CD4-positive, alpha-beta T cell treated with Interleukin-4 for 4 hours (primary cell): Measurements from ENCODE around the gene FGF8.
"Not testable (repeated sequence)": the region's sequence is repeated elsewhere in the genome, so short reads cannot be mapped to it uniquely, and the experiment has no call there.

Experiments
- DNase-seq: peaks from one replicate; pipeline ENCODE4 v3.0.0-alpha.2; 2020

Gene FGF8, protein sequence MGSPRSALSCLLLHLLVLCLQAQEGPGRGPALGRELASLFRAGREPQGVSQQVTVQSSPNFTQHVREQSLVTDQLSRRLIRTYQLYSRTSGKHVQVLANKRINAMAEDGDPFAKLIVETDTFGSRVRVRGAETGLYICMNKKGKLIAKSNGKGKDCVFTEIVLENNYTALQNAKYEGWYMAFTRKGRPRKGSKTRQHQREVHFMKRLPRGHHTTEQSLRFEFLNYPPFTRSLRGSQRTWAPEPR

GRCh38 chr10:101775273-101776160 lies at the start of gene FGF8:
Gene FGF8, minus strand, starts transcription at chr10:101776114. Its CDS starts 214 bp downstream, at chr10:101775900.
- no peak for DNase-seq

- no peak for DNase-seq
Observed at GRCh38 chr10:101824736-101825135, 48.8 kb upstream of the FGF8 start.

GRCh38 chr10:101818872-101819633 lies 43.1 kb upstream of the FGF8 start:
- DNase-seq, result no peak

GRCh38 chr10:101818119-101818871 lies 42.4 kb upstream of the FGF8 start, which contains the start of gene OGA:
Gene OGA, minus strand, starts transcription at chr10:101818444. Its CDS starts 422 bp downstream, at chr10:101818022.
- DNase-seq, result peak; percentile 100

- DNase-seq, result peak; percentile 32
Observed at GRCh38 chr10:101817337-101818118, 41.6 kb upstream of the FGF8 start.

GRCh38 chr10:101816913-101817336 lies 41.0 kb upstream of the FGF8 start:
- no peak for DNase-seq

- no peak for DNase-seq
Observed at GRCh38 chr10:101816376-101816775, 40.5 kb upstream of the FGF8 start.

DNA sequence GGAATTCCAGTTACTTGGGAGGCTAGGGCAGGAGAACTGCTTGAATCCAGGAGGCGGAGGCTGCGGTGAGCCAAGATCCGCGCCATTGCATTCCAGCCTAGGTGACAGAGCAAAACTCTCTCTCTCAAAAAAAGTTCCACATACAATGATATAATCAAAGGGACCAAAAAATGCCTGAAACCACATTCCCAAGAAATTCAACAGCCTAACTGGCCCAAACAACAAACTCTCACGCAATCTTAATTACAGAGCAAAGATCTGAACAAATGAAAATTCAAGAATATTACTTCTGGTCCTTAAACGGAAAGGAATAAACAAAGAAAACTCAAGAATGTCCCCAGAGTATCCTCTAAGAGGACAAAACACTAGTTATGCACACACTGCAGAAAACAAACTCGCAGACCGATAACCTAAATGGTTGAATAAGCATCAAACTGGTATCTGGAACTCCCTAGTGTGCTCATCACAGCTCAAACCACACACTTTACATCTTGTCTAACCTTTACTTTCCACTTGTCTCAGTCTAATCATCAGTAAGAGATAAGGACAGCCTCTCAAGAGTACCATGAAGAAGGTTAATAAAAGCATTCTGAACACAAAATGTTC lies 38.7 kb upstream of the FGF8 start:
- peak; percentile 24 for DNase-seq

DNA sequence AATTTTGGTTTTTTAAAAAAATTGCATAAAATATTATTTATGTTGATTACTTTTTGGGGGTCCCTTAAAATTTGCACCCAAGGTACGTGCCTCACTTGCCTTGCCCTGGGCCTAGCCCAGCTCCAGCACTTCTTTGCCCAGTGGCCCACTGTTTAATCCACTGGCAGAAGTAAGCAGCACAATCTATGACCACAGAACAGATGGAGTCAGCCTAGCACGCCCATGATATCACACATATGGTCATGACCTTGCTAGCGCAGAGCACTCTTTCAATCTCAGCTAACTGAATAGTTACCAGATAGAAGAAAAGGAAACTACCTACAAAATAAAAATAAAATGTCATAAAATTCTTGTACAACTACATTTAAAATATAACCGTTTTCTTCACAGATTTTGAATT lies 36.7 kb upstream of the FGF8 start:
- no peak for DNase-seq

GRCh38 chr10:101807158-101807557 lies 31.2 kb upstream of the FGF8 start:
- DNase-seq, result no peak

- no peak for DNase-seq
Observed at GRCh38 chr10:101803511-101803910, 27.6 kb upstream of the FGF8 start.

GRCh38 chr10:101797403-101798059 lies 21.6 kb upstream of the FGF8 start:
- DNase-seq, result no peak

- DNase-seq, result no peak
Observed at GRCh38 chr10:101793526-101793925, 17.6 kb upstream of the FGF8 start.

DNA sequence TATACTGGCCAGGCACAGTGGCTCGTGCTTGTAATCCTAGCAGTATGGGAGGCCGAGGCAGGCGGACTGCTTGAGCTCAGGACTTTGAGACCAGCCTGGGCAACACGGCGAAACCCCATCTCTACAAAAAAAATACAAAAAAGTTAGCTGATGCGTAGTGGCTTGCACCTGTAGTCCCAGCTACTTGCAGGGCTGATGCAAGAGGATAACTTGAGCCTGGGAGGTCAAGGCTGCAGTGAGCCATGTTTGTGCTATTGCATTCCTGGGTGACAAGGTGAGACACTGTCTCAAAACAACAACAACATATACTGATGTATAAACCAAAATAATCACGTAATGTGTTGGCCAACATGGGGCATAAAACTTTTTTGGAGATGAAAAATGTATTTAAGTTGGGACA lies 13.8 kb upstream of the FGF8 start:
- DNase-seq, result no peak

GRCh38 chr10:101789231-101789630 lies 13.3 kb upstream of the FGF8 start:
- DNase-seq, result not testable (repeated sequence)

DNA sequence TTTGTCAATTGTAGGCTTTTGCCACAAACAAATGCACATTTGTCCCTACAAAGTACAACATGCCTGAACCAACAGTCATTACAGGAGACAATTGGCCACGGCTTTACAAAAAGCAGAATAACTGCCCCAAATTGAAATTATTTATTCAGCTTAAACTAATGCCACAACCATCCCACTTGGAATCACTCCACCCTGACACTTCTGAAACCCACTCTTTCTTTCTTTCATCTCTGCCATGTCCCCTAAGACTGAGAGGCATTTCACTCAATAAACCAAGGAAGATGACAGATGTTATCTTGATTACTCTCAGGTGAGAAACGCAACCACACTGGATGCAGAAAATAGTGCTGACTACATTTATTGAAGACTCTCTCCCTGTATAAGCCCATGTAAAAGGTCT lies 9.9 kb upstream of the FGF8 start:
- DNase-seq, result no peak

- no peak for DNase-seq
Observed at GRCh38 chr10:101784558-101784957, 8.6 kb upstream of the FGF8 start.

GRCh38 chr10:101783736-101784118 lies 7.8 kb upstream of the FGF8 start:
- DNase-seq, result no peak

DNA sequence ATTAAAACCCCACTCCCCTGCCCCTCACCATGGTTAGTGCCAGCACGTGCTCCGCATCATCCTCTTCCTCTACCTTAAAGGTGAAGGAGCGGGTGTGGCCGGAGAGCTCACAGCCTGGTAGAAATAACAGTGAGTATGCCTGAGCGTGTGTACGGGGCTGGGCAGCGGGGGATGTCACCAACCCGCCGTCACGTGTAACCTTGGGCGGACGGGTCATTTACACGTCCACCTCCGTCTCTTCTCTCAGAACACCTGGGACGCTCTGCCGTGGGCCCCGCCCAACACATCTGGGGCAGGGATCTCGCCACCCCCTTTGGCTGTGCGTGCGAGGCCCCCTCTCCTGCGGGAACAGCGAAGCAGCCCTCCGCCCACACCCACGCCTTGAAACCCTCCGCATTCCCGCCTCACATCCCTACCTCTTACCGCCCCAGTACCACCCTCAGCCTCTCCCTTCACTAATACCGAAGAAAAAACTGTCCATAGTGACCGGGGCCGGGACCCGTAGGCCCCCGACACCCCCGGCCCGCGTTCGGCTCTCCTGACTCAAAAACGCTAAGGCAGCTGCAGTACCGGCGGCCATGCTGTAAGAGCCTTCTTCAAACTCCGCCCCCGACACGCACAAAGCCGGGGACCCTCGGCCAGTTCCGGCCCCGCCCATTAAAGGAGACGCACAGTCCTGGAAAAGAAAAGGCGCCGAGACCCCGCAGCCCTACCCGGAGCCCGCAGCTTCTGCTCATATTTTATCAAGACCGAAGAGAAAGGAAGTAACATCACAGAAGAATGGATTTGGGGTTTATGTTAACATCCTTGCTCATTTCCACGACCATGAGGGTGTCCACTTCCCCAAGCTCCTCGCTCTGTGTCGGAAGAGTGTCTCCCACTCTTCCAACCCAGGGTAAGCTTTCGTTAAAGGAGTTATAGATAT lies 7.2 kb upstream of the FGF8 start, which contains the start of gene NPM3:
TSS of gene NPM3 (minus strand) at position 636 of the 925 bp plus-strand sequence. CDS start at position 580, 56 bp downstream.
- peak; percentile 76 for DNase-seq
